SH-SY5Y (cell line): ENCODE measurements around the gene TSHZ1.

Experiments
- GATA2 ChIP-seq: IDR thresholded peaks from 2 replicates; pipeline ENCODE4 v1.6.1; 2011; ENCODE audit warnings: mild to moderate bottlenecking, low read depth, low read length
- GATA3 ChIP-seq: IDR thresholded peaks from 2 replicates; pipeline ENCODE4 v1.6.1; 2011; ENCODE audit warnings: low read depth, mild to moderate bottlenecking, low read length, moderate library complexity

DNA sequence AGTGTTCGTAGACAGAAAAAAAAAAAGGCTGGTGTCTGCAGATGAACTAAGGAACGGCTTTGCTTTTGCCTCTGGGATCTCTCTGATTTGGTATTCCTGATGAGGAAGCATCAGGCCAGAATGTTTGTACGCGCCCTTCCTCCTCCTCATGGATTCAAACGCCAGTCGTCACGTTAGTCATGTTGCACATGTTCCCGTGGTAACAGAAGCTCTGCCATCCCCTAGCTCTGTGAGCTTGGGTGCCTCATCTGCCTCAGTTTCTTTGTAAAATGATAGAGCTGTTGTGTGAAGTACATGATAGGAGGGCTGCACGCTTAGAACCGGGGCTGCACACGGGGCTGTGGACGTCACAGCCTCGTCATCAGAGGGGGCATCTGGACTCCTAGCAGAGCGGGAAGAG is 47.0 kb downstream of the TSHZ1 start:
- TF ChIP-seq GATA3, result no peak
- TF ChIP-seq GATA2, result no peak
